SK-N-SH treated with all-trans-retinoic acid at 6 μM for 48 hours (cell line): Measurements from ENCODE around the gene KLC1.

Source experiments
- ATAC-seq: fragments of 200-7000 bp; cut with Tn5 transposase; 3 replicates; pipeline ENCODE4 v1.9.1; 2020; ENCODE audit warnings: mild to moderate bottlenecking, moderate library complexity
- ARNTL ChIP-seq: fragments of 450-650 bp; formaldehyde crosslinking; IDR thresholded peaks from 2 replicates; pipeline ENCODE4 v1.5.0; 2020; ENCODE audit warnings: low read depth, mild to moderate bottlenecking, moderate library complexity, borderline replicate concordance
- BACH2 ChIP-seq: fragments of 250-450 bp; sonication (Bioruptor Pico); IDR thresholded peaks from 2 replicates; pipeline ENCODE4 v1.9.0; 2021; ENCODE audit warnings: mild to moderate bottlenecking, borderline replicate concordance
- CREB5 ChIP-seq: fragments of 250-450 bp; sonication (Bioruptor Pico); IDR thresholded peaks from 2 replicates; pipeline ENCODE4 v1.5.1; 2020; ENCODE audit warnings: low read depth, mild to moderate bottlenecking, moderate library complexity
- CSDC2 ChIP-seq: fragments of 250-450 bp; sonication (Bioruptor Pico); IDR thresholded peaks from 2 replicates; pipeline ENCODE4 v1.5.0; 2020; ENCODE audit warnings: mild to moderate bottlenecking, moderate library complexity
- ESRRG ChIP-seq: fragments of 250-450 bp; sonication (Bioruptor Pico); IDR thresholded peaks from 2 replicates; pipeline ENCODE4 v1.6.1; 2021; ENCODE audit warnings: mild to moderate bottlenecking
- GLIS3 ChIP-seq: fragments of 250-450 bp; sonication (Bioruptor Pico); IDR thresholded peaks from 2 replicates; pipeline ENCODE4 v1.5.0; 2020; ENCODE audit warnings: mild to moderate bottlenecking, moderate library complexity
- ISL1 ChIP-seq: fragments of 250-450 bp; sonication (Bioruptor Pico); IDR thresholded peaks from 2 replicates; pipeline ENCODE4 v2.1.2; 2022; ENCODE audit warnings: mild to moderate bottlenecking, moderate library complexity
- OSR1 ChIP-seq: fragments of 250-450 bp; sonication (Bioruptor Pico); IDR thresholded peaks from 2 replicates; pipeline ENCODE4 v1.8.0; 2022; ENCODE audit warnings: moderate library complexity, mild to moderate bottlenecking, inconsistent platforms
- PPARA ChIP-seq: fragments of 250-450 bp; sonication (Bioruptor Pico); IDR thresholded peaks from 2 replicates; pipeline ENCODE4 v1.5.0; 2020; ENCODE audit warnings: mild to moderate bottlenecking, borderline replicate concordance
- RARB ChIP-seq: fragments of 250-450 bp; sonication (Bioruptor Pico); IDR thresholded peaks from 2 replicates; pipeline ENCODE4 v1.8.0; 2021; ENCODE audit warnings: mild to moderate bottlenecking, moderate library complexity
- SNAI2 ChIP-seq: fragments of 250-450 bp; sonication (Bioruptor Pico); IDR thresholded peaks from 2 replicates; pipeline ENCODE4 v1.5.0; 2020; ENCODE audit warnings: mild to moderate bottlenecking, moderate library complexity
- TCF4 ChIP-seq: fragments of 250-450 bp; sonication (Bioruptor Pico); IDR thresholded peaks from 2 replicates; pipeline ENCODE4 v1.8.0; 2021; ENCODE audit warnings: mild to moderate bottlenecking, moderate library complexity, borderline replicate concordance
- TOX ChIP-seq: fragments of 250-450 bp; sonication (Bioruptor Pico); IDR thresholded peaks from 2 replicates; pipeline ENCODE4 v1.8.0; 2021; ENCODE audit warnings: mild to moderate bottlenecking, moderate library complexity, borderline replicate concordance
- ZC3H10 ChIP-seq: fragments of 250-450 bp; sonication (Bioruptor Pico); IDR thresholded peaks from 2 replicates; pipeline ENCODE4 v1.5.1; 2021; ENCODE audit warnings: mild to moderate bottlenecking, moderate library complexity
- ZFP3 ChIP-seq: fragments of 250-450 bp; sonication (Bioruptor Pico); IDR thresholded peaks from 2 replicates; pipeline ENCODE4 v1.5.0; 2020; ENCODE audit warnings: mild to moderate bottlenecking, moderate library complexity
- ZFP30 ChIP-seq: fragments of 450-650 bp; formaldehyde crosslinking; IDR thresholded peaks from 2 replicates; pipeline ENCODE4 v1.5.0; 2022; ENCODE audit warnings: mild to moderate bottlenecking, moderate library complexity
- ZNF565 ChIP-seq: fragments of 450-650 bp; formaldehyde crosslinking; conservative IDR thresholded peaks from 2 replicates; pipeline ENCODE4 v1.5.0; 2020; ENCODE audit warnings: low read depth, mild to moderate bottlenecking, moderate library complexity
- ZNF70 ChIP-seq: fragments of 450-650 bp; formaldehyde crosslinking; IDR thresholded peaks from 2 replicates; pipeline ENCODE4 v1.5.0; 2020; ENCODE audit warnings: mild to moderate bottlenecking, moderate library complexity
- ZNF8 ChIP-seq: fragments of 450-650 bp; formaldehyde crosslinking; IDR thresholded peaks from 2 replicates; pipeline ENCODE4 v1.5.0; 2020; ENCODE audit warnings: mild to moderate bottlenecking, moderate library complexity
- TF ChIP-seq, protein P1 (sequence below): fragments of 250-450 bp; sonication (Bioruptor Pico); IDR thresholded peaks from 2 replicates; pipeline ENCODE4 v1.5.1; 2021; ENCODE audit warnings: mild to moderate bottlenecking, moderate library complexity
- TF ChIP-seq, protein P2 (sequence below): fragments of 250-450 bp; sonication (Bioruptor Pico); IDR thresholded peaks from 2 replicates; pipeline ENCODE4 v1.5.0; 2020; ENCODE audit warnings: mild to moderate bottlenecking, moderate library complexity
- TF ChIP-seq, protein P3 (sequence below): fragments of 250-450 bp; sonication (Bioruptor Pico); IDR thresholded peaks from 2 replicates; pipeline ENCODE4 v1.8.0; 2020; ENCODE audit warnings: mild to moderate bottlenecking, moderate library complexity, borderline replicate concordance
- TF ChIP-seq, protein P4 (sequence below): fragments of 250-450 bp; sonication (Bioruptor Pico); IDR thresholded peaks from 2 replicates; pipeline ENCODE4 v1.8.0; 2021; ENCODE audit warnings: low read depth, mild to moderate bottlenecking, moderate library complexity, borderline replicate concordance

KLC1 gene

GRCh38 chr14:103714063-103714724 lies 85.2 kb downstream of the KLC1 start:
- ATAC-seq: no peak
- TF ChIP-seq TOX: no peak
- no peak for TF ChIP-seq GLIS3 (CRISPR knock-in tag)
- TF ChIP-seq BACH2 (CRISPR knock-in tag): no peak
- TF ChIP-seq PPARA (CRISPR knock-in tag): no peak
- TF ChIP-seq, protein P1, sequence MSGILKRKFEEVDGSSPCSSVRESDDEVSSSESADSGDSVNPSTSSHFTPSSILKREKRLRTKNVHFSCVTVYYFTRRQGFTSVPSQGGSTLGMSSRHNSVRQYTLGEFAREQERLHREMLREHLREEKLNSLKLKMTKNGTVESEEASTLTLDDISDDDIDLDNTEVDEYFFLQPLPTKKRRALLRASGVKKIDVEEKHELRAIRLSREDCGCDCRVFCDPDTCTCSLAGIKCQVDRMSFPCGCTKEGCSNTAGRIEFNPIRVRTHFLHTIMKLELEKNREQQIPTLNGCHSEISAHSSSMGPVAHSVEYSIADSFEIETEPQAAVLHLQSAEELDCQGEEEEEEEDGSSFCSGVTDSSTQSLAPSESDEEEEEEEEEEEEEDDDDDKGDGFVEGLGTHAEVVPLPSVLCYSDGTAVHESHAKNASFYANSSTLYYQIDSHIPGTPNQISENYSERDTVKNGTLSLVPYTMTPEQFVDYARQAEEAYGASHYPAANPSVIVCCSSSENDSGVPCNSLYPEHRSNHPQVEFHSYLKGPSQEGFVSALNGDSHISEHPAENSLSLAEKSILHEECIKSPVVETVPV (CRISPR knock-in tag): no peak
- TF ChIP-seq ESRRG: no peak
- no peak for TF ChIP-seq ZNF8
- TF ChIP-seq RARB (CRISPR knock-in tag): no peak
- no peak for TF ChIP-seq TCF4 (CRISPR knock-in tag)
- TF ChIP-seq ZNF70 (CRISPR knock-in tag): no peak
- TF ChIP-seq ZFP30 (CRISPR knock-in tag): no peak
- TF ChIP-seq CSDC2: no peak
- TF ChIP-seq CREB5: no peak
- TF ChIP-seq, protein P2, sequence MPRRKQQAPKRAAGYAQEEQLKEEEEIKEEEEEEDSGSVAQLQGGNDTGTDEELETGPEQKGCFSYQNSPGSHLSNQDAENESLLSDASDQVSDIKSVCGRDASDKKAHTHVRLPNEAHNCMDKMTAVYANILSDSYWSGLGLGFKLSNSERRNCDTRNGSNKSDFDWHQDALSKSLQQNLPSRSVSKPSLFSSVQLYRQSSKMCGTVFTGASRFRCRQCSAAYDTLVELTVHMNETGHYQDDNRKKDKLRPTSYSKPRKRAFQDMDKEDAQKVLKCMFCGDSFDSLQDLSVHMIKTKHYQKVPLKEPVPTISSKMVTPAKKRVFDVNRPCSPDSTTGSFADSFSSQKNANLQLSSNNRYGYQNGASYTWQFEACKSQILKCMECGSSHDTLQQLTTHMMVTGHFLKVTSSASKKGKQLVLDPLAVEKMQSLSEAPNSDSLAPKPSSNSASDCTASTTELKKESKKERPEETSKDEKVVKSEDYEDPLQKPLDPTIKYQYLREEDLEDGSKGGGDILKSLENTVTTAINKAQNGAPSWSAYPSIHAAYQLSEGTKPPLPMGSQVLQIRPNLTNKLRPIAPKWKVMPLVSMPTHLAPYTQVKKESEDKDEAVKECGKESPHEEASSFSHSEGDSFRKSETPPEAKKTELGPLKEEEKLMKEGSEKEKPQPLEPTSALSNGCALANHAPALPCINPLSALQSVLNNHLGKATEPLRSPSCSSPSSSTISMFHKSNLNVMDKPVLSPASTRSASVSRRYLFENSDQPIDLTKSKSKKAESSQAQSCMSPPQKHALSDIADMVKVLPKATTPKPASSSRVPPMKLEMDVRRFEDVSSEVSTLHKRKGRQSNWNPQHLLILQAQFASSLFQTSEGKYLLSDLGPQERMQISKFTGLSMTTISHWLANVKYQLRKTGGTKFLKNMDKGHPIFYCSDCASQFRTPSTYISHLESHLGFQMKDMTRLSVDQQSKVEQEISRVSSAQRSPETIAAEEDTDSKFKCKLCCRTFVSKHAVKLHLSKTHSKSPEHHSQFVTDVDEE: no peak
- TF ChIP-seq ISL1 (CRISPR knock-in tag): no peak
- TF ChIP-seq, protein P3, sequence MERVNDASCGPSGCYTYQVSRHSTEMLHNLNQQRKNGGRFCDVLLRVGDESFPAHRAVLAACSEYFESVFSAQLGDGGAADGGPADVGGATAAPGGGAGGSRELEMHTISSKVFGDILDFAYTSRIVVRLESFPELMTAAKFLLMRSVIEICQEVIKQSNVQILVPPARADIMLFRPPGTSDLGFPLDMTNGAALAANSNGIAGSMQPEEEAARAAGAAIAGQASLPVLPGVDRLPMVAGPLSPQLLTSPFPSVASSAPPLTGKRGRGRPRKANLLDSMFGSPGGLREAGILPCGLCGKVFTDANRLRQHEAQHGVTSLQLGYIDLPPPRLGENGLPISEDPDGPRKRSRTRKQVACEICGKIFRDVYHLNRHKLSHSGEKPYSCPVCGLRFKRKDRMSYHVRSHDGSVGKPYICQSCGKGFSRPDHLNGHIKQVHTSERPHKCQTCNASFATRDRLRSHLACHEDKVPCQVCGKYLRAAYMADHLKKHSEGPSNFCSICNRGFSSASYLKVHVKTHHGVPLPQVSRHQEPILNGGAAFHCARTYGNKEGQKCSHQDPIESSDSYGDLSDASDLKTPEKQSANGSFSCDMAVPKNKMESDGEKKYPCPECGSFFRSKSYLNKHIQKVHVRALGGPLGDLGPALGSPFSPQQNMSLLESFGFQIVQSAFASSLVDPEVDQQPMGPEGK (CRISPR knock-in tag): no peak
- TF ChIP-seq OSR1: no peak
- TF ChIP-seq ZC3H10 (CRISPR knock-in tag): no peak
- no peak for TF ChIP-seq ARNTL (CRISPR knock-in tag)
- no peak for TF ChIP-seq ZFP3 (CRISPR knock-in tag)

- TF ChIP-seq ZFP30 (CRISPR knock-in tag) (no peak), ZNF565 (CRISPR knock-in tag) (no peak), CREB5 (no peak), CSDC2 (no peak), SNAI2 (no peak)
- TF ChIP-seq, protein P4, sequence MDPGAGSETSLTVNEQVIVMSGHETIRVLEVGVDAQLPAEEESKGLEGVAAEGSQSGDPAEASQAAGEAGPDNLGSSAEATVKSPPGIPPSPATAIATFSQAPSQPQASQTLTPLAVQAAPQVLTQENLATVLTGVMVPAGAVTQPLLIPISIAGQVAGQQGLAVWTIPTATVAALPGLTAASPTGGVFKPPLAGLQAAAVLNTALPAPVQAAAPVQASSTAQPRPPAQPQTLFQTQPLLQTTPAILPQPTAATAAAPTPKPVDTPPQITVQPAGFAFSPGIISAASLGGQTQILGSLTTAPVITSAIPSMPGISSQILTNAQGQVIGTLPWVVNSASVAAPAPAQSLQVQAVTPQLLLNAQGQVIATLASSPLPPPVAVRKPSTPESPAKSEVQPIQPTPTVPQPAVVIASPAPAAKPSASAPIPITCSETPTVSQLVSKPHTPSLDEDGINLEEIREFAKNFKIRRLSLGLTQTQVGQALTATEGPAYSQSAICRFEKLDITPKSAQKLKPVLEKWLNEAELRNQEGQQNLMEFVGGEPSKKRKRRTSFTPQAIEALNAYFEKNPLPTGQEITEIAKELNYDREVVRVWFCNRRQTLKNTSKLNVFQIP: no peak
- TF ChIP-seq, protein P3 (CRISPR knock-in tag): no peak
- TF ChIP-seq, all 23 proteins: peak for 0
- peak; percentile 97 for ATAC-seq
Measured at GRCh38 chr14:103715052-103716000, 86.3 kb downstream of the KLC1 start, which contains the start of the genes XRCC3 and ZFYVE21. XRCC3 (minus strand) TSS chr14:103715451; CDS start chr14:103711087, 4,364 bp downstream. ZFYVE21 (plus strand) TSS chr14:103715810; CDS start chr14:103715842, 32 bp downstream.
